HepG2 (cell line): Measurements from ENCODE around the gene MACROD2. TPM values are rescaled to one million over a fixed set of nuclear protein-coding genes. Genes with fewer than 3 reads are reported as not detected.

Experiments
- ATAC-seq: fragments of 200-7000 bp; cut with Tn5 transposase; 3 replicates; pipeline ENCODE4 v1.9.1; 2020; ENCODE audit warnings: mild to moderate bottlenecking, moderate library complexity
- BruUV-seq: library from RNA; stranded (reverse); fragments of 400-500 nt; replicated peaks from 2 replicates; lab custom pipeline; 2021; lab: Mats Ljungman, UMichigan
- CTCF ChIA-PET: fragments of 300-600 bp; formaldehyde crosslinking; extraction: SDS; loops from one replicate; lab custom pipeline; 2021; ENCODE audit warnings: low total read pairs, inconsistent platforms, low intra/inter-chr PET ratio; lab: Yijun Ruan, JAX
- POLR2A ChIA-PET: fragments of 350-600 bp; sonication (Branson Sonifier 250); formaldehyde crosslinking; loops from one replicate; lab custom pipeline; 2020; ENCODE audit warnings: antibody characterized with exemption, inconsistent platforms; lab: Yijun Ruan, JAX
- DNase-seq: peaks from one replicate; pipeline ENCODE4 v3.0.0-alpha.2; 2015; ENCODE audit warnings: low spot score
- FAIRE-seq: peaks from 3 replicates; lab custom pipeline; 2011; peaks lifted over from hg19 to GRCh38; lab: Jason Lieb, UNC
- H2AFZ ChIP-seq: one replicate; pipeline ENCODE4 v1.6.1; 2011; ENCODE audit warnings: low read length, inconsistent platforms
- H3K27ac ChIP-seq: fragments of 300-600 bp; 3 replicates; pipeline ENCODE4 v1.8.0; 2011; ENCODE audit warnings: mixed run types, mild to moderate bottlenecking, mixed read lengths, low read length, inconsistent platforms; ENCODE audit not compliant: insufficient read depth; ENCODE audit errors: extremely low read length
- H3K27me3 ChIP-seq, 2 experiments: fragments of 200-600 bp in 1 of 2; 2 replicates in 1 of 2; 3 replicates in 1 of 2; pipeline versions ENCODE4 v1.6.0 to v1.8.0; 2011; ENCODE audit warnings: low read length in 2 of 2, mild to moderate bottlenecking in 2 of 2, moderate library complexity in 2 of 2, inconsistent platforms in 1 of 2; ENCODE audit not compliant: insufficient read depth in 2 of 2, control insufficient read depth in 1 of 2
- H3K36me3 ChIP-seq, 2 experiments: fragments of 200-600 bp in 1 of 2; replicated peaks in 1 of 2; 2 replicates in 1 of 2; 3 replicates in 1 of 2; pipeline versions ENCODE4 v1.5.1 to v1.8.0; 2011; ENCODE audit warnings: low read length in 2 of 2, inconsistent platforms in 1 of 2; ENCODE audit not compliant: insufficient read depth in 2 of 2, control insufficient read depth in 1 of 2
- H3K4me1 ChIP-seq: 2 replicates; pipeline ENCODE4 v1.5.1; 2012; ENCODE audit warnings: low read length, inconsistent platforms; ENCODE audit not compliant: insufficient read depth
- H3K4me2 ChIP-seq: 2 replicates; pipeline ENCODE4 v1.6.0; 2011; ENCODE audit warnings: low read depth, low read length, inconsistent platforms
- H3K4me3 ChIP-seq, 3 experiments: fragments of 200-600 bp in 1 of 3; sonication (generic), shearing (Covaris generic) in 1 of 3; replicated peaks in 1 of 3; 2 replicates each; pipeline ENCODE4 v1.5.1; 2011 to 2016; ENCODE audit warnings: low read length in 3 of 3, inconsistent platforms in 2 of 3, low read depth in 2 of 3, mild to moderate bottlenecking in 2 of 3, control low read depth in 1 of 3, mixed read lengths in 1 of 3; ENCODE audit not compliant: insufficient read depth in 1 of 3
- H3K79me2 ChIP-seq: one replicate; pipeline ENCODE4 v1.6.1; 2011; ENCODE audit warnings: low read length, inconsistent platforms; ENCODE audit not compliant: insufficient read depth
- H3K9ac ChIP-seq: 2 replicates; pipeline ENCODE4 v1.6.0; 2011; ENCODE audit warnings: mild to moderate bottlenecking, low read depth, low read length, inconsistent platforms; ENCODE audit not compliant: insufficient read depth
- H3K9me3 ChIP-seq: 2 replicates; pipeline ENCODE4 v1.5.1; 2012; ENCODE audit warnings: mild to moderate bottlenecking, low read length
- H4K20me1 ChIP-seq: 2 replicates; pipeline ENCODE4 v1.6.0; 2011; ENCODE audit warnings: inconsistent platforms, mild to moderate bottlenecking, low read length, moderate library complexity; ENCODE audit not compliant: insufficient read depth
- AGO2 ChIP-seq: fragments of 200-400 bp; formaldehyde crosslinking; optimal IDR thresholded peaks from 2 replicates; pipeline ENCODE3; 2017; ENCODE audit warnings: mild to moderate bottlenecking, low read depth, low read length, moderate library complexity
- FOXA1 ChIP-seq, 2 experiments: fragments of 450-650 bp in 1 of 2; sonication (generic) in 1 of 2; formaldehyde crosslinking in 1 of 2; IDR thresholded peaks; 2 replicates each; pipeline versions ENCODE4 v1.4.0 to v1.6.1; 2016 to 2020; ENCODE audit warnings: missing genetic modification reagents in 1 of 2
- FOXA3 ChIP-seq: IDR thresholded peaks from 2 replicates; pipeline ENCODE4 v1.6.1; 2016; ENCODE audit warnings: missing genetic modification reagents, missing compliant biosample characterization
- FOXK1 ChIP-seq: sonication (generic); formaldehyde crosslinking; IDR thresholded peaks from 2 replicates; pipeline ENCODE4 v1.4.0; 2020; ENCODE audit warnings: low read depth, missing genetic modification reagents, borderline replicate concordance
- FOXP1 ChIP-seq, 2 experiments: fragments of 450-650 bp in 1 of 2; IDR thresholded peaks; 2 replicates each; pipeline ENCODE4 v1.6.1; 2017 to 2018; ENCODE audit warnings: antibody characterized with exemption in 1 of 2
- GPN1 ChIP-seq: sonication (generic); formaldehyde crosslinking; IDR thresholded peaks from 2 replicates; pipeline ENCODE4 v1.5.1; 2020; ENCODE audit warnings: missing genetic modification reagents, borderline replicate concordance
- IKZF5 ChIP-seq: IDR thresholded peaks from 2 replicates; pipeline ENCODE4 v1.6.1; 2018; ENCODE audit warnings: missing genetic modification reagents, mild to moderate bottlenecking, missing compliant biosample characterization
- KLF6 ChIP-seq: IDR thresholded peaks from 2 replicates; pipeline ENCODE4 v1.8.0; 2016; ENCODE audit warnings: missing biosample characterization, missing genetic modification reagents
- MATR3 ChIP-seq: sonication (generic); formaldehyde crosslinking; IDR thresholded peaks from 2 replicates; pipeline ENCODE4 v1.4.0; 2020; ENCODE audit warnings: missing genetic modification reagents
- NKX3-1 ChIP-seq: sonication (generic); formaldehyde crosslinking; IDR thresholded peaks from 2 replicates; pipeline ENCODE4 v1.5.0; 2020; ENCODE audit warnings: missing genetic modification reagents
- NR2F2 ChIP-seq: IDR thresholded peaks from 2 replicates; pipeline ENCODE4 v1.6.1; 2012; ENCODE audit warnings: low read depth, inconsistent platforms, borderline replicate concordance
- POLR2AphosphoS2 ChIP-seq: IDR thresholded peaks from 2 replicates; pipeline ENCODE4 v1.6.1; 2011; ENCODE audit warnings: low read depth, low read length, improper control_type of control experiment
- SMYD3 ChIP-seq: sonication (generic); formaldehyde crosslinking; IDR thresholded peaks from 2 replicates; pipeline ENCODE4 v1.8.1; 2023; ENCODE audit warnings: mild to moderate bottlenecking, missing genetic modification reagents
- THRA ChIP-seq: sonication (generic); formaldehyde crosslinking; IDR thresholded peaks from 2 replicates; pipeline ENCODE4 v1.4.0; 2020; ENCODE audit warnings: missing genetic modification reagents, borderline replicate concordance
- ZKSCAN5 ChIP-seq: sonication (generic); formaldehyde crosslinking; IDR thresholded peaks from 2 replicates; pipeline ENCODE4 v1.5.1; 2020; ENCODE audit warnings: mild to moderate bottlenecking, missing genetic modification reagents
- ZNF280D ChIP-seq: sonication (generic); formaldehyde crosslinking; IDR thresholded peaks from 2 replicates; pipeline ENCODE4 v1.5.1; 2020; ENCODE audit warnings: mild to moderate bottlenecking, missing genetic modification reagents
- ZNF354B ChIP-seq: sonication (generic); formaldehyde crosslinking; IDR thresholded peaks from 2 replicates; pipeline ENCODE4 v1.8.0; 2022; ENCODE audit warnings: mild to moderate bottlenecking, missing genetic modification reagents
- ZNF382 ChIP-seq: sonication (generic); formaldehyde crosslinking; IDR thresholded peaks from 2 replicates; pipeline ENCODE4 v1.5.0; 2020; ENCODE audit warnings: missing genetic modification reagents, mild to moderate bottlenecking, borderline replicate concordance
- ZNF572 ChIP-seq: sonication (generic); formaldehyde crosslinking; IDR thresholded peaks from 2 replicates; pipeline ENCODE4 v1.5.1; 2020; ENCODE audit warnings: mild to moderate bottlenecking, missing genetic modification reagents
- WGBS: methylation state at CpG from one replicate; pipeline ENCODE4 v1.1.6; 2017; ENCODE audit warnings: low lambda C conversion rate; 5-methylcytosine and 5-hydroxymethylcytosine counted together
- in situ Hi-C: cut with HindIII; loops from 2 replicates; pipeline ENCODE4 v1.10.0; 2017; ENCODE audit warnings: low pct_unique_long_range_greater_than_20kb; ENCODE audit not compliant: extremely low pct_ligation_motif_present
- intact Hi-C: fragments of 100-400 bp; cut with micrococcal nuclease; formaldehyde crosslinking; loops from one replicate; pipeline ENCODE4 v1.10.0; 2022; ENCODE audit not compliant: unreplicated experiment
- polyA plus RNA-seq, 8 experiments: library from polyadenylated mRNA; depleted of rRNA in 3 of 8; stranded (reverse) in 7 of 8; unstranded in 1 of 8; fragments of >200 nt; fragmentation: Illumina TruSeq in 4 of 8; extraction: Trizol in 4 of 8; gene quantifications; 2 replicates each; pipeline versions ENCODE4 v1.2.1 to v1.2.3, GENCODE V29; 2011 to 2016; ENCODE audit warnings: low read depth in 4 of 8, missing spikeins in 1 of 8, mixed read lengths in 1 of 8; ENCODE audit not compliant: insufficient read depth in 1 of 8
- total RNA-seq, 5 experiments: library from RNA; depleted of rRNA; stranded (reverse); fragments of >200 nt; fragmentation: Illumina TruSeq; extraction: Trizol; gene quantifications; 2 replicates each; pipeline ENCODE4 v1.2.3, GENCODE V29; 2016; ENCODE audit warnings: low read depth in 1 of 5

The MACROD2 gene
- total and polyA plus RNA-seq, 2 of the 13 experiments (the other 11 are each of a cell fraction or from before 2014, with no cell fraction given), result 0.13 to 0.51 TPM

GRCh38 chr20:14764511-14765369, 769.4 kb downstream of the MACROD2 start (continued):
- TF ChIP-seq FOXP1 (IDR thresholded peaks at IDR 0.05) (no peak), FOXP1 (CRISPR knock-in tag; IDR thresholded peaks at IDR 0.05) (no peak), FOXA3 (no peak), ZNF572 (CRISPR knock-in tag) (no peak)

- TF ChIP-seq MATR3 (CRISPR knock-in tag) (no peak), ZKSCAN5 (CRISPR knock-in tag) (no peak), GPN1 (no peak), FOXA1 (IDR thresholded peaks at IDR 0.05) (no peak), FOXA1 (CRISPR knock-in tag; IDR thresholded peaks at IDR 0.05) (no peak), KLF6 (CRISPR knock-in tag) (no peak), ZNF280D (CRISPR knock-in tag) (no peak), POLR2AphosphoS2 (no peak), THRA (CRISPR knock-in tag) (no peak), AGO2 (no peak), FOXK1 (CRISPR knock-in tag) (no peak), ZNF382 (CRISPR knock-in tag) (no peak), NKX3-1 (CRISPR knock-in tag) (no peak), SMYD3 (no peak), IKZF5 (CRISPR knock-in tag) (no peak), ZNF354B (CRISPR knock-in tag) (no peak), NR2F2 (no peak)
- TF ChIP-seq, all 625 proteins: peak for 0
- Histone ChIP-seq H3K4me1 (no peaks in the 10 kb centered on the region), H3K9me3 (no peaks in the 10 kb centered on the region), H3K27ac (no peak overlapping the region), H2AFZ (no peak overlapping the region), H4K20me1 (no peaks in the 10 kb centered on the region), H3K36me3 (no peaks in the 10 kb centered on the region), H3K9ac (no peak overlapping the region), H3K4me2 (no peak overlapping the region), H3K27me3 (no peaks in the 10 kb centered on the region), H3K4me3 (no peak overlapping the region), H3K79me2 (no peaks in the 10 kb centered on the region)
- WGBS, result under 1% methylated on average over 3 of the region's 3 CpGs
- BruUV-seq, result no TSS peak
- FAIRE-seq (no peak), ATAC-seq (no peak), DNase-seq (no peak)
- intact Hi-C loops (no loop called here), in situ Hi-C loops (no loop called here)
- ChIA-PET POLR2A (no interaction called here), CTCF (no interaction called here)
Measured at GRCh38 chr20:14765370-14765701, 770.0 kb downstream of the MACROD2 start.
